ENCODE results near the gene SLC35F5.

- TF ChIP-seq RERE (CRISPR knock-in tag; IDR thresholded peaks at IDR 0.05; ENCODE audit: low read depth) (no peak), ELF4 (CRISPR knock-in tag; IDR thresholded peaks at IDR 0.05; ENCODE audit: borderline replicate concordance) (no peak), ZNF251 (CRISPR knock-in tag; IDR thresholded peaks at IDR 0.05) (no peak), ZBTB49 (CRISPR knock-in tag; IDR thresholded peaks at IDR 0.05; ENCODE audit: borderline replicate concordance) (no peak), ZNF382 (CRISPR knock-in tag; IDR thresholded peaks at IDR 0.05; ENCODE audit: borderline replicate concordance) (no peak), TFE3 (CRISPR knock-in tag; IDR thresholded peaks at IDR 0.05) (no peak), ZNF619 (CRISPR knock-in tag; IDR thresholded peaks at IDR 0.05) (no peak), TAF1 (CRISPR knock-in tag; IDR thresholded peaks at IDR 0.05) (no peak), EP300 (IDR thresholded peaks at IDR 0.05; ENCODE audit: low read depth in 2 of 2, low read length in 2 of 2) (no peak), EP300 (CRISPR knock-in tag; IDR thresholded peaks at IDR 0.05; ENCODE audit: borderline replicate concordance) (no peak), DPF2 (CRISPR knock-in tag; IDR thresholded peaks at IDR 0.05; ENCODE audit: borderline replicate concordance, low read depth) (no peak), EEA1 (CRISPR knock-in tag; IDR thresholded peaks at IDR 0.05; ENCODE audit: borderline replicate concordance) (no peak)
Observed at GRCh38 chr2:113776949-113777348, 20.5 kb upstream of the SLC35F5 start.
